Fibroblast of pulmonary artery (primary cell): Measurements from ENCODE around the gene ACTR8.
"Not testable (repeated sequence)": the region's sequence is repeated elsewhere in the genome, so short reads cannot be mapped to it uniquely, and the experiment has no call there.

Source experiments
- DNase-seq: peaks from one replicate; pipeline ENCODE4 v3.0.0-alpha.2; 2010; ENCODE audit warnings: low read depth
- H3K4me3 ChIP-seq: replicated peaks from 2 replicates; pipeline ENCODE4 v1.5.1; 2011; ENCODE audit warnings: low read depth, mild to moderate bottlenecking, control low read depth, low read length, moderate library complexity
- TF ChIP-seq, protein P1 (sequence below): IDR thresholded peaks from 2 replicates; pipeline ENCODE4 v1.5.1; 2011; ENCODE audit warnings: mild to moderate bottlenecking, control low read depth, low read length, inconsistent platforms; ENCODE audit errors: missing control alignments

ACTR8 gene, protein sequence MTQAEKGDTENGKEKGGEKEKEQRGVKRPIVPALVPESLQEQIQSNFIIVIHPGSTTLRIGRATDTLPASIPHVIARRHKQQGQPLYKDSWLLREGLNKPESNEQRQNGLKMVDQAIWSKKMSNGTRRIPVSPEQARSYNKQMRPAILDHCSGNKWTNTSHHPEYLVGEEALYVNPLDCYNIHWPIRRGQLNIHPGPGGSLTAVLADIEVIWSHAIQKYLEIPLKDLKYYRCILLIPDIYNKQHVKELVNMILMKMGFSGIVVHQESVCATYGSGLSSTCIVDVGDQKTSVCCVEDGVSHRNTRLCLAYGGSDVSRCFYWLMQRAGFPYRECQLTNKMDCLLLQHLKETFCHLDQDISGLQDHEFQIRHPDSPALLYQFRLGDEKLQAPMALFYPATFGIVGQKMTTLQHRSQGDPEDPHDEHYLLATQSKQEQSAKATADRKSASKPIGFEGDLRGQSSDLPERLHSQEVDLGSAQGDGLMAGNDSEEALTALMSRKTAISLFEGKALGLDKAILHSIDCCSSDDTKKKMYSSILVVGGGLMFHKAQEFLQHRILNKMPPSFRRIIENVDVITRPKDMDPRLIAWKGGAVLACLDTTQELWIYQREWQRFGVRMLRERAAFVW

DNA sequence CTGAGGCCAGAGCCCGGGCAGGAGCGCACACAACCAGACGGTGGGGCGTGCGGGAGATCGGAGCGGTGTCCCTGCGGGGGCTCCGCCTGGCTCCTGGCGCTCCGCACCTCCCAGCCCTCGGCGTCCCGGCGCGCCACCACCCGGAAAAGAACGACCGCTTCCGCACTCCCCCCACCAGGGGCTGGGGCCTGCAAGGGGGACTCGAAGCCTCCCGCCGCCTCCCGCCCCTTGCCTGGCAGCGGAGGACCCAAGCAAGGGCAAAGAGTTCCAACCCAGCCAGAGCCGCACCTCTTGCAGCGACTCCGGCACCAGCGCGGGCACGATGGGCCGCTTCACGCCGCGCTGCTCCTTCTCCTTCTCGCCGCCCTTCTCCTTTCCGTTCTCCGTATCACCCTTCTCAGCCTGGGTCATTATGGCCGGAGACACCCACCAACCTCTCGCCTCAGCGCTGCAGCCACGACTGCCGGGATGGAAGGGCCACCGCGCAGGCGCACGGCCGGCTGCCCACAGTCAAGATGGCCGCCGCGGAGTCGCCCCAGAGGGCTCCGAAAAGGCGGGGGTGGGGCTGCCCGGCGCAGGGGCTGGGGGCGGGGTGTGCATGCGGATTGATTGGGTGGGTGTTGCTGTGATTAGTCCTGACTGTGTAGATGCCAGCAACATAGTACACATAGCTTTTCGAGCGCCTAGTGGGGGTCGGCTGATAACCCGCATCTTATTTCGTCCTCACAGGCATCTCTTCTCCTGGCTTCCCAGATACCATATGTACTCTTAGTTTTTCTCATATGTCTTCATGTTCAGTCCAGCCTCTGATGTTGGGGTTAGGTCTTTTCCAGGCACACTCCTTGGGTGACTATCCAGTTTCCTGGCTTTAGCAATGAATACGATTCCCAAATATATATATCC is at the start of gene ACTR8:
ACTR8 (minus strand) TSS at position 462 of the 903 bp plus-strand sequence; CDS start at position 411, 51 bp downstream.
- TF ChIP-seq, protein P1, sequence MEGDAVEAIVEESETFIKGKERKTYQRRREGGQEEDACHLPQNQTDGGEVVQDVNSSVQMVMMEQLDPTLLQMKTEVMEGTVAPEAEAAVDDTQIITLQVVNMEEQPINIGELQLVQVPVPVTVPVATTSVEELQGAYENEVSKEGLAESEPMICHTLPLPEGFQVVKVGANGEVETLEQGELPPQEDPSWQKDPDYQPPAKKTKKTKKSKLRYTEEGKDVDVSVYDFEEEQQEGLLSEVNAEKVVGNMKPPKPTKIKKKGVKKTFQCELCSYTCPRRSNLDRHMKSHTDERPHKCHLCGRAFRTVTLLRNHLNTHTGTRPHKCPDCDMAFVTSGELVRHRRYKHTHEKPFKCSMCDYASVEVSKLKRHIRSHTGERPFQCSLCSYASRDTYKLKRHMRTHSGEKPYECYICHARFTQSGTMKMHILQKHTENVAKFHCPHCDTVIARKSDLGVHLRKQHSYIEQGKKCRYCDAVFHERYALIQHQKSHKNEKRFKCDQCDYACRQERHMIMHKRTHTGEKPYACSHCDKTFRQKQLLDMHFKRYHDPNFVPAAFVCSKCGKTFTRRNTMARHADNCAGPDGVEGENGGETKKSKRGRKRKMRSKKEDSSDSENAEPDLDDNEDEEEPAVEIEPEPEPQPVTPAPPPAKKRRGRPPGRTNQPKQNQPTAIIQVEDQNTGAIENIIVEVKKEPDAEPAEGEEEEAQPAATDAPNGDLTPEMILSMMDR = no peak
- peak within 1 kb of the TSS; percentile 68 for H3K4me3 ChIP-seq
- DNase-seq = peak; percentile 86

DNA sequence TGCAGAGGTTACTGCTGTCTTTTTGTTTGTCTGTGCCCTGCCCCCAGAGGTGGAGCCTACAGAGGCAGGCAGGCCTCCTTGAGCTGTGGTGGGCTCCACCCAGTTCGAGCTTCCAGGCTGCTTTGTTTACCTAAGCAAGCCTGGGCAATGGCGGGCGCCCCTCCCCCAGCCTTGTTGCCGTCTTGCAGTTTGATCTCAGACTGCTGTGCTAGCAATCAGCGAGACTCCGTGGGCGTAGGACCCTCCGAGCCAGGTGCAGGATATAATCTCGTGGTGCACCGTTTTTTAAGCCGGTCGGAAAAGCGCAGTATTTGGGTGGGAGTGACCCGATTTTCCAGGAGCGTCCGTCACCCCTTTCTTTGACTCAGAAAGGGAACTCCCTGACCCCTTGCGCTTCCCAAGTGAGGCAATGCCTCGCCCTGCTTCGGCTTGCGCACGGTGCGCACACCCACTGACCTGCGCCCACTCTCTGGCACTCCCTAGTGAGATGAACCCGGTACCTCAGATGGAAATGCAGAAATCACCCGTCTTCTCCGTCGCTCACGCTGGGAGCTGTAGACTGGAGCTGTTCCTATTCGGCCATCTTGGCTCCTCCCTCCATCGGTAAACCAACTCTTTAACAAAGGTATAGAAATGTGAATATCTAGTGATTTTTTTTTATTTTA is 45.4 kb upstream of the ACTR8 start:
- not testable (repeated sequence) for H3K4me3 ChIP-seq, DNase-seq

DNA sequence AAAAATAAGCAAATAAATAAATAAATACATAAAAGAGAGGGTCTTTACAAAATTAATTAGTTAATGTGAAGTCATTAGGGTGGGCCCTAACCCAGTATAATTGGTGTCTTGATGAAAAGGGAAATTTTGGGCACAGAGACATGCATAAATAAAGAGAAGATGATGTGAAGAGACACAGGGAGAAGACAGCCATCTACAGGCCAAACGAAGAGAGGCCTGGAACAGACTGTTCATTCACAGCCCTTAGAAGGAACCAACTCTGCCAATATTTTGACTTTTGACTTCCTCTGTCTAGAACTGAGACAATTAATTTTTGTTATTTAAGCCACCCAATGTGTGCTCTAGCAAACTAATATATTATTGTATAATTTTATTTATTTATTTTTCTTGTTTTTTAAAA is 39.3 kb upstream of the ACTR8 start:
- DNase-seq = peak; percentile 24
- TF ChIP-seq, protein P1 = peak; percentile 56
- H3K4me3 ChIP-seq = no peak overlapping the region

DNA sequence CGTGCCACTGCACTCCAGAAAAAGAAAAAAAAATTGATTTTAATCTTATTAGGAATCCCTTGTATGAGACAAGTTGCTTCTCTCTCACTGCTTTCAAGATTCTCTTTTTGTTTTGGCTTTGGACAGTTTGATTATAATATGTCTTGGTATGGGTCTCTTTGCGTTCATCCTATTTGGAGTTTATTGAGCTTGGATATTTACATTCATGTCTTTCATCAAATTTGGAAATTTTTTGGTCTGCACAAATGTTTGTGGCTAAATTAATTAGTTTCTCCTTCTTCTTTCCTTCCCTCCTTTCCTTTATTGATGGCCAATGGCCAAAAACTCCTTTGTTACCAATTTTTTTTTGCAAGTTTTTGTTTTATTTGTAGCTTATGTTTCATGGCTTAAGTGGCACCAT is 37.8 kb upstream of the ACTR8 start:
- TF ChIP-seq, protein P1 = no peak
- DNase-seq = no peak
- H3K4me3 ChIP-seq = no peak overlapping the region

DNA sequence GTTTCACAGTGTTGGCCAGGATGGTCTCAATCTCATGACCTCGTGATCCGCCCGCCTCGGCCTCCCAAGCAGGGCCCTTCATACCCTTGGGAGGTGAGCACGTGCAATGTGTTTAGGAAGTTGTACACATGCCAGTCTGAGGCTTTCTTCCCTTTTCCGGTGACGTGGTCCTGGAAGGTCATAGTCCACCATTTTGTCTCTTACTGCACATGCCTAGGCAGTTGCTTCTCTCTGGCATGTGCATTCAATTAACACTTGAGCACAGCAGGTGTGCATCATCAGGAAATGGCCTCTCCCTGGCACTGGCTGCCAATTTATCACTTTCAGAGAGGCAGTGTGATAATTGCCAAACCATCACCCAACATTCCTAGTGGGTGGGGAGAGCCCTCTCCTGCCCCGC is 31.4 kb upstream of the ACTR8 start:
- DNase-seq = no peak
- TF ChIP-seq, protein P1 = no peak
- no peak overlapping the region for H3K4me3 ChIP-seq

DNA sequence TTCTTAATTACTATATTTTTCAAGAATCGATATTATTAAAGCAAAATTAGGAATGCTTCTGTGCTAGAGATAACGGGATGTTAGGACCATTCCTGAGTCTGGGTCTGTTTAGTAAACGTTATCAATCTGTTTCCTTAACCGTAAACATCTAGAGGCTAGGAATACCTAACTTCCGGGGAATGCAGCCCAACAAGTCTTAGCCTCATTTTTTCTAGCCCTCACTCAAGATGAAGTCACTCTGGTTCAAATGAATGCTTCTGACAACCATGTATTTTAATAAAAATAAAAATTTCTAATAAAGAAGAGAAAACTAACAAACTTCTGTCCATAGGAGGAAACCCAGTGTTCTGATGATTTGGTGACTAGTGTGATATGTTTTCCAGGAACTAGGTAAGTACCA is 20.8 kb upstream of the ACTR8 start:
- no peak for DNase-seq
- TF ChIP-seq, protein P1 = no peak
- no peak overlapping the region for H3K4me3 ChIP-seq
